Mesothelial cell of epicardium (in vitro differentiated cells): Measurements from ENCODE around the gene TMPRSS13. TPM values are rescaled to one million over a fixed set of nuclear protein-coding genes. Genes with fewer than 3 reads are reported as not detected.
"Not testable (repeated sequence)": the region's sequence is repeated elsewhere in the genome, so short reads cannot be mapped to it uniquely, and the experiment has no call there.

Experiments
- DNase-seq, 2 experiments: peaks; one replicate each; pipeline ENCODE4 v3.0.0; 2021; ENCODE audit warnings: low spot score in 2 of 2; ENCODE audit not compliant: unreplicated experiment in 2 of 2
- H3K27ac Mint-ChIP-seq: 2 replicates; pipeline ENCODE4 v1.8.0; 2021; ENCODE audit warnings: mixed read lengths
- H3K27me3 Mint-ChIP-seq: 2 replicates; pipeline ENCODE4 v1.8.0; 2021; ENCODE audit warnings: low read depth, mixed read lengths
- H3K36me3 Mint-ChIP-seq: 2 replicates; pipeline ENCODE4 v1.8.0; 2021; ENCODE audit warnings: mixed read lengths
- H3K4me1 Mint-ChIP-seq: 2 replicates; pipeline ENCODE4 v1.8.0; 2021; ENCODE audit warnings: mixed read lengths
- H3K4me3 Mint-ChIP-seq: 2 replicates; pipeline ENCODE4 v1.8.0; 2021; ENCODE audit warnings: mild to moderate bottlenecking, moderate library complexity, mixed read lengths
- H3K9me3 Mint-ChIP-seq: 2 replicates; pipeline ENCODE4 v1.8.0; 2021; ENCODE audit warnings: mixed read lengths
- total RNA-seq: library from RNA; stranded (reverse); gene quantifications from 3 replicates; pipeline ENCODE4 v1.2.1, GENCODE V29; 2021
- TF ChIP-seq, protein P1 (sequence below): fragments of 200-600 bp; sonication (generic); IDR thresholded peaks from one replicate; pipeline ENCODE4 v1.5.0; 2021; ENCODE audit warnings: antibody characterized with exemption; ENCODE audit not compliant: unreplicated experiment

Gene TMPRSS13
- total RNA-seq, 1 donor from 2014 or later: 10.4 TPM

DNA sequence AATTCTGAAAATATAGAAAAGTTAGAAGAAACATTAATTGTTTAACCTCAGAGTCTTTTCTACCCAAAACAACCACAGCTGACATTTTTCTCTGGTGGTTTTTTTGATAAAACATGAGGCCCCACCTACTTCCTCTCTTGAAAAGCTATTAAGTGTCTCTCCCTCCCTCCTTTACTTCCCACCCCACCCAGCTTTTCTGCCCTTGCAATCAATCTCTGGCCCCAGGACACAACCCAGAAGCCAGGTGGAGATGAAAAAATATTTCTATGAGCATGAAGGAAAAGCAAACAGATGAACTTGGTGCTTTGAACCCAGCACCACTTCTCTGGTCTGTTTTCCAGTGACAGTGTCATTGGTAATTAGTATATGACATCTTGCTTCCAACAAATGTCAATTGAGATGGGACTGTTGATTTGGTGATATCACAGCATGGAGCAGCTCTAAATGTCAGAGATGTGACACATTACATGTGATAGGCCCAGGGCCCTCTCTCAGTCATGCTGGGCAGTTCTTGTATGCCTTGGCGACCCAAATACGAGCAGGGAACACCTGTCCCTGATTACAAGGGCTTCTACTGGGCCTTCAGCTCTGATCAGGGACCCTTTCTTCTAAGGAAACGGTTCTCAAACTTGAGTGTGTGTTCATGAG is 23.9 kb upstream of the TMPRSS13 start:
- TF ChIP-seq, protein P1, sequence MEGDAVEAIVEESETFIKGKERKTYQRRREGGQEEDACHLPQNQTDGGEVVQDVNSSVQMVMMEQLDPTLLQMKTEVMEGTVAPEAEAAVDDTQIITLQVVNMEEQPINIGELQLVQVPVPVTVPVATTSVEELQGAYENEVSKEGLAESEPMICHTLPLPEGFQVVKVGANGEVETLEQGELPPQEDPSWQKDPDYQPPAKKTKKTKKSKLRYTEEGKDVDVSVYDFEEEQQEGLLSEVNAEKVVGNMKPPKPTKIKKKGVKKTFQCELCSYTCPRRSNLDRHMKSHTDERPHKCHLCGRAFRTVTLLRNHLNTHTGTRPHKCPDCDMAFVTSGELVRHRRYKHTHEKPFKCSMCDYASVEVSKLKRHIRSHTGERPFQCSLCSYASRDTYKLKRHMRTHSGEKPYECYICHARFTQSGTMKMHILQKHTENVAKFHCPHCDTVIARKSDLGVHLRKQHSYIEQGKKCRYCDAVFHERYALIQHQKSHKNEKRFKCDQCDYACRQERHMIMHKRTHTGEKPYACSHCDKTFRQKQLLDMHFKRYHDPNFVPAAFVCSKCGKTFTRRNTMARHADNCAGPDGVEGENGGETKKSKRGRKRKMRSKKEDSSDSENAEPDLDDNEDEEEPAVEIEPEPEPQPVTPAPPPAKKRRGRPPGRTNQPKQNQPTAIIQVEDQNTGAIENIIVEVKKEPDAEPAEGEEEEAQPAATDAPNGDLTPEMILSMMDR: no peak
- no peak overlapping the region for H3K27ac Mint-ChIP-seq
- no peak for DNase-seq

DNA sequence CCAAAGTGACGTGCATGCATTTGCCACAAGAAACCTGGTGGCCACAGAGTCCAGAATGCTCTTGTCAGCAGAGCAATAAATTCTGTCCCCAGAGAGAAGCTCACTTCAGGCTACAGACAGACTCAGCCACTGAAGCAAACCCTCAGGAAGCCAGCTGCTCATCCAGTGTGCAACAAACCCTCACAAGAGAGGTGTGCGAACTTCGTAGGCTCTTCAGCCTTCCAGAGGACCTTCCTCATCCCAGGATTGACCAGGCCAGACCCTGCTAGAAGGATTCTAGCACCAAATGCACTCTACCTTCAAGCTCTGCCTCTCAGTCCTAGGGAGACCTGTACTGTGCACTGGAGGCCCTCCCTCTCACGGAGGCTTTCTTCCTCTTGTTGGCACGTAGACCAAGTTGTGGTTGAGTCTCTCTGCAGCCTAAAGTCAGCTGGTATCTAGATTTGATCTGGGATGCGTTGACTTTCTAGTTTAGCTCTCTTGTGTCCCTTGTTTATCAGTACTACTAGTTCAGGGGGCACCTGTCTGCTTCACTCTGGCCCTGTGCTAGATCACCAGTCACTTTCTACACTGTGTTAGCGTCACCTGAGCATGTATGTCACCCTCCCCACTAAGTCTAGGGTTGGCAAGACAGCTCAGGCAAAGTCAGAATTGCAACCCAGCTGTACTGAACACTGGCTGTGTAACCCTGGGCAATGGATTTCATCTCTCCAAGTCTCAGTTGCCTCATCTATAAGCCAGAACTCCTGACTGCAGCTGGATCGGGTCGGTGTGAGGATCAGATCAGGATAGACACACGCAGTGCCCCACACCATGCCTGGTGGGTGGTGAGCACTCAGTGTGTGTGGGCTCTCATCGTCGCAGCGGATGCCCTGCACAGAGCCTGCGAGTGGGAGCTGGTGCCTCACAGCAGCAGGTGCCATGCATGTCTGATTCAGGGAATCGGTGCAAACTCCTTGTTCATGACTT is 22.1 kb upstream of the TMPRSS13 start:
- peaks cover 23% of the 10 kb centered on the region for H3K27me3 Mint-ChIP-seq
- H3K4me1 Mint-ChIP-seq: peaks cover 9% of the 10 kb centered on the region
- H3K4me3 Mint-ChIP-seq: no peak overlapping the region
- no peaks in the 10 kb centered on the region for H3K9me3 Mint-ChIP-seq
- no peak for DNase-seq
- TF ChIP-seq, protein P1: no peak
- no peaks in the 10 kb centered on the region for H3K36me3 Mint-ChIP-seq
- H3K27ac Mint-ChIP-seq: no peak overlapping the region

More for the DNA sequence above, 23.9 kb upstream of the TMPRSS13 start:
- peaks cover 11% of the 10 kb centered on the region for H3K9me3 Mint-ChIP-seq
- peaks cover 34% of the 10 kb centered on the region for H3K27me3 Mint-ChIP-seq
- H3K4me3 Mint-ChIP-seq: no peak overlapping the region
- H3K36me3 Mint-ChIP-seq: no peaks in the 10 kb centered on the region
- peaks cover 9% of the 10 kb centered on the region for H3K4me1 Mint-ChIP-seq

DNA sequence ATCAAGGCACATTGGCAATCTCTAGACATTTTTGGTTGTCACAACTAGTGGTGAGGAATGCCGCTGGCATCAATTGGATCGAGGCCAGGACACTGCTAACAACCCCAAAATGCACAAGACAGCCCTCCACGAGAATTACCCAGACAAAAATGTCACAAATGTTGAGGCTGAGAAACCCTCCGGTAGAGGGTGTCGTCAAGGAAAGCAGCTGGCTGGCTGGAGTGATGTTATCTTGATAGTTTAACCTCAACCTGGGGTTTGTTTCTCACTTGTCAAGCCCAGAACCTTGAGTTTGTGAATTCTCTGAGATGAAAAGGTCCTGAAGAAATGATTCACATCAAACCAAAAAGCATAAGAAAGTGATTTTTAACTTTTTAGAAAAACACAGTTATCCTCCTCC is 21.1 kb upstream of the TMPRSS13 start:
- no peaks in the 10 kb centered on the region for H3K9me3 Mint-ChIP-seq
- no peak for DNase-seq
- H3K4me3 Mint-ChIP-seq: no peak overlapping the region
- no peaks in the 10 kb centered on the region for H3K36me3 Mint-ChIP-seq
- peaks cover 21% of the 10 kb centered on the region for H3K27me3 Mint-ChIP-seq
- TF ChIP-seq, protein P1: no peak
- no peak overlapping the region for H3K27ac Mint-ChIP-seq
- H3K4me1 Mint-ChIP-seq: peaks cover 9% of the 10 kb centered on the region

DNA sequence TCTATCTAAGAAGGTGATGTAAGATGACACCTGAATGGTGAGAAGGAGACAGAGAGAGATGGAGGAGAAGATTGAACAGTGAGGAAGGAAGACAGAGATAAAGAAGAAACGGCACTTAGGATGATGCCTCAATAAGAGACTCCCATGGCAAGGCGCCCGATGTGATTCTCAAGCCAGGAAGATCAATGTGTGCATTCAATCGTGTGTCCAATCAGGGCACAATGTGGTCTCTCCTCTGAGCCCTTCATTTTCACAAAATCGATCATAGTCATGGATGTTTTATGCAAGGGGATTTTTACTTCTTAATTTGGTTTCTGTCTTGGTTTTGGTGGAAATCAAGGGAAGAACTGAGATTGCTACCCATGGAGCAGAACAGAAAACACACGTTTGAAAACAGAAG is 19.9 kb upstream of the TMPRSS13 start:
- TF ChIP-seq, protein P1: no peak
- peaks cover under 1% of the 10 kb centered on the region for H3K9me3 Mint-ChIP-seq
- H3K27me3 Mint-ChIP-seq: peaks cover 21% of the 10 kb centered on the region
- H3K36me3 Mint-ChIP-seq: no peaks in the 10 kb centered on the region
- H3K4me1 Mint-ChIP-seq: peaks cover 9% of the 10 kb centered on the region
- H3K4me3 Mint-ChIP-seq: no peak overlapping the region
- no peak overlapping the region for H3K27ac Mint-ChIP-seq
- DNase-seq: no peak

DNA sequence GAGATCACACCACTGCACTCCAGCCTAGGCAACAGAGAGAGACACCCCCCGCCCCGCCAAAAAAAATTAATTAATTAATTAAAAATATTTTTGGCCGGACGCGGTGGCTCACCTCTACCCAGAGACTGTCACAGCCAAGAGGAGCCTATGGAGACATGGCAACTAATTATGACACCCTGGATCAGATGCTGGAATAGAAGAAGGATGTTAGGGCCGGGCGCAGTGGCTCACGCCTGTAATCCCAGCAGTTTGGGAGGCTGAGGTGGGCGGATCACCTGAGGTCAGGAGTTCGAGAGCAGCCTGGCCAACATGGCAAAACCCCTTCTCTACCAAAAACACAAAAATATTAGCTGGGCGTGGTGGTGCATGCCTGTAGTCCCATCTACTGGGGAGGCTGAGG is 19.3 kb upstream of the TMPRSS13 start:
- DNase-seq, H3K27ac Mint-ChIP-seq, H3K9me3 Mint-ChIP-seq, H3K36me3 Mint-ChIP-seq, H3K4me3 Mint-ChIP-seq, H3K4me1 Mint-ChIP-seq: not testable (repeated sequence)
- H3K27me3 Mint-ChIP-seq: peaks cover 21% of the 10 kb centered on the region

DNA sequence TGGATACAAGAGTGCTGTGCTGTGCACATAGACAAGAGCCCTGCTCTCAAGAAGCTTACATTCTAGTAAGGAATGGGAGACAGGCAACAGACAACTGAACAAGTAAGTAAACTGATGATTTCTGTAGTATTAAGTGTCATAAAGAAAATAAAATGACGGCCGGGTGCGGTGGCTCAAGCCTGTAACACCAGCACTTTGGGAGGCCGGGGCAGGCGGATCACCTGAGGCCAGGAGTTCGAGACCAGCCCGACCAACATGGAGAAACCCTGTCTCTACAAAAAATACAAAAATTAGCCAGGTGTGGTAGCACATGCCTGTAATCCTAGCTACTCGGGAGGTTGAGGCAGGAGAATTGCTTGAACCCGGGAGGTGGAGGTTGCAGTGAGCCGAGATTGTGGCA is 18.5 kb upstream of the TMPRSS13 start:
- H3K27ac Mint-ChIP-seq, H3K36me3 Mint-ChIP-seq, H3K4me1 Mint-ChIP-seq, H3K4me3 Mint-ChIP-seq, DNase-seq: not testable (repeated sequence)
- peaks cover 21% of the 10 kb centered on the region for H3K27me3 Mint-ChIP-seq
- H3K9me3 Mint-ChIP-seq: peaks cover 12% of the 10 kb centered on the region
